ENCODE results near the gene ARMC10.
A peak's percentile ranks its signal among the peaks of the same experiment; 100 is the strongest.

The ARMC10 gene

GRCh38 chr7:103123529-103123928 lies 48.6 kb downstream of the ARMC10 start:
- H3K27ac Mint-ChIP-seq, result no peak overlapping the region
- no peak for TF ChIP-seq CTCF (IDR thresholded peaks at IDR 0.05; ENCODE audit: unreplicated experiment in 3 of 3)
- no peak overlapping the region for H3K4me3 Mint-ChIP-seq
- H3K27me3 Mint-ChIP-seq (ENCODE audit: low read depth), result no peaks in the 10 kb centered on the region
- H3K9me3 Mint-ChIP-seq, result no peaks in the 10 kb centered on the region
- H3K36me3 Mint-ChIP-seq (ENCODE audit: low read depth), result peaks cover 66% of the 10 kb centered on the region
- H3K4me1 Mint-ChIP-seq, result no peaks in the 10 kb centered on the region

GRCh38 chr7:103124429-103124979 lies 49.6 kb downstream of the ARMC10 start:
- Mint-ChIP-seq H3K27me3 (ENCODE audit: low read depth) (no peaks in the 10 kb centered on the region), H3K9me3 (no peaks in the 10 kb centered on the region), H3K27ac (no peak overlapping the region), H3K36me3 (ENCODE audit: low read depth) (peaks cover 65% of the 10 kb centered on the region), H3K4me3 (no peak overlapping the region), H3K4me1 (no peaks in the 10 kb centered on the region)
- TF ChIP-seq CTCF (IDR thresholded peaks at IDR 0.05; ENCODE audit: unreplicated experiment in 3 of 3), result no peak

GRCh38 chr7:103127006-103127405 lies 52.1 kb downstream of the ARMC10 start:
- H3K27ac Mint-ChIP-seq, result no peak overlapping the region
- no peaks in the 10 kb centered on the region for H3K27me3 Mint-ChIP-seq (ENCODE audit: low read depth)
- H3K36me3 Mint-ChIP-seq (ENCODE audit: low read depth), result peaks cover 42% of the 10 kb centered on the region
- H3K4me1 Mint-ChIP-seq, result peaks cover 9% of the 10 kb centered on the region
- H3K9me3 Mint-ChIP-seq, result no peaks in the 10 kb centered on the region
- no peak overlapping the region for H3K4me3 Mint-ChIP-seq
- no peak for TF ChIP-seq CTCF (IDR thresholded peaks at IDR 0.05; ENCODE audit: unreplicated experiment in 3 of 3)

GRCh38 chr7:103129702-103130549 lies 55.0 kb downstream of the ARMC10 start:
- Mint-ChIP-seq H3K9me3 (no peaks in the 10 kb centered on the region), H3K36me3 (ENCODE audit: low read depth) (peaks cover 27% of the 10 kb centered on the region), H3K4me1 (peaks cover 27% of the 10 kb centered on the region), H3K27me3 (ENCODE audit: low read depth) (no peaks in the 10 kb centered on the region), H3K27ac (peak overlapping the region; percentile 64 to 79 (median 68)), H3K4me3 (peak overlapping the region in 2 of 3 experiments; percentile 12 to 51)
- no peak for TF ChIP-seq CTCF (IDR thresholded peaks at IDR 0.05; ENCODE audit: unreplicated experiment in 3 of 3)

GRCh38 chr7:103130901-103131624 lies 56.1 kb downstream of the ARMC10 start:
- Mint-ChIP-seq H3K36me3 (ENCODE audit: low read depth) (peaks cover 24% of the 10 kb centered on the region), H3K4me1 (peaks cover 34% of the 10 kb centered on the region), H3K4me3 (no peak overlapping the region), H3K27me3 (ENCODE audit: low read depth) (no peaks in the 10 kb centered on the region), H3K9me3 (no peaks in the 10 kb centered on the region), H3K27ac (no peak overlapping the region)
- TF ChIP-seq CTCF (IDR thresholded peaks at IDR 0.05; ENCODE audit: unreplicated experiment in 3 of 3), result no peak
